GM12873 (cell line): ENCODE results near the gene EBF3.

ENCODE experiments used
- TF ChIP-seq, protein P1 (sequence below): IDR thresholded peaks from 2 replicates; pipeline ENCODE4 v1.5.1; 2012; ENCODE audit warnings: low read depth, mild to moderate bottlenecking, moderate library complexity, low read length, control low read depth; ENCODE audit not compliant: insufficient read depth; ENCODE audit errors: missing control alignments

EBF3 gene

DNA sequence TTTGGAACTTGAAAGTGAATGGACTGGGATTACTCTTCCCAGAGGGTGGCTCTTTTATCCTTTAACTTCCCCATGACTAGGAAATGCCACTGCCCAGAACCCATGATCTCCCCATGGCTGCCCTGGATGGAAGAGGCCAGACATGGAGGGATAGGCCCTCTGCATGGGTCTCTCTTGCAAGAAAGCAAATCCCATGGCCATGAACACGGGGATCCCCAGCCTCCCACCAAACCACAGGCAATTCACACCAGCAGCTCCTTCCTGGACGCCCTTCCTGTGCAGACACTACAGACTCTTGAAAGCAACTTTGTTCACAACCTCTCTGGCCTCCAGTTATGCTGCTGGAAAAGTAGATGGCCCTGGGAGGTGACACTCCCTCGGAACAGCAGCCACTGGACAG is 55.0 kb downstream of the EBF3 start:
- TF ChIP-seq, protein P1, sequence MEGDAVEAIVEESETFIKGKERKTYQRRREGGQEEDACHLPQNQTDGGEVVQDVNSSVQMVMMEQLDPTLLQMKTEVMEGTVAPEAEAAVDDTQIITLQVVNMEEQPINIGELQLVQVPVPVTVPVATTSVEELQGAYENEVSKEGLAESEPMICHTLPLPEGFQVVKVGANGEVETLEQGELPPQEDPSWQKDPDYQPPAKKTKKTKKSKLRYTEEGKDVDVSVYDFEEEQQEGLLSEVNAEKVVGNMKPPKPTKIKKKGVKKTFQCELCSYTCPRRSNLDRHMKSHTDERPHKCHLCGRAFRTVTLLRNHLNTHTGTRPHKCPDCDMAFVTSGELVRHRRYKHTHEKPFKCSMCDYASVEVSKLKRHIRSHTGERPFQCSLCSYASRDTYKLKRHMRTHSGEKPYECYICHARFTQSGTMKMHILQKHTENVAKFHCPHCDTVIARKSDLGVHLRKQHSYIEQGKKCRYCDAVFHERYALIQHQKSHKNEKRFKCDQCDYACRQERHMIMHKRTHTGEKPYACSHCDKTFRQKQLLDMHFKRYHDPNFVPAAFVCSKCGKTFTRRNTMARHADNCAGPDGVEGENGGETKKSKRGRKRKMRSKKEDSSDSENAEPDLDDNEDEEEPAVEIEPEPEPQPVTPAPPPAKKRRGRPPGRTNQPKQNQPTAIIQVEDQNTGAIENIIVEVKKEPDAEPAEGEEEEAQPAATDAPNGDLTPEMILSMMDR, result no peak

- TF ChIP-seq, protein P1, result no peak
Observed at GRCh38 chr10:129908406-129908805, 55.7 kb downstream of the EBF3 start.

DNA sequence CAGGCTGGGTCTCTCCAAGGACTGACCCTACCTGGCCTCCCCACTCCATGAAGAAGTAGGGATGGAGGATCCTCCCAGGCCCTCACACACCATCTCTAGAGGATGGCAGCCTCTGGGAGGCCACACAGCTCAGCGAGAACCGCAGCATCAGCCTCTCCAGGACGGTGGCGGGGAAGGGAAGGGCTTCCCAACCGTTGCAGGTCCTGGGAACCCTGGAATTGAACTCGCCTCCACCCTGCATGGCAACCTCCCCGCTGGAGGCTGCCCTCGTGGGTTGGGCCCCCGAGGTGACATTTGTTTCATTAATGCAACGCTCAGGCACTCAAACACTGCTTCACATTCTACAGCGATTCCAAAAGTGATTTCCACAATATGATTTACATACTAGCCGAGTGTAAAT is 58.5 kb downstream of the EBF3 start:
- TF ChIP-seq, protein P1, result no peak

DNA sequence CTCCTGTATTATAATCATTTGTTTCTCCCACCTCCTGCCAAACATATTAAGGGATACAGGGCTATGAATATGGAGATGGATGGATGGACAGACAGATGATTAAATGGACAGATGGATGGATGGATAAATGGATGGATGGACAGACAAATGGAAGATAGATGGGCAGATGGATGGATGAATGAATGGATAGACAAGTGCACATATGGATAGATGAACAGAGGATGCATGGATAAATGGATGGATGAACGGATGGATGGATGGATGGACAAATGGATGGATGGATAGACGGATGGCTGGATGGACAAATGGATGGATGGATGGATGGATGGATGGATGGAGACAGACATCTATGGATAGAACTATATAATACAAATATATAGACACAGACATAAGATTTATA is 59.8 kb downstream of the EBF3 start:
- TF ChIP-seq, protein P1, result no peak

DNA sequence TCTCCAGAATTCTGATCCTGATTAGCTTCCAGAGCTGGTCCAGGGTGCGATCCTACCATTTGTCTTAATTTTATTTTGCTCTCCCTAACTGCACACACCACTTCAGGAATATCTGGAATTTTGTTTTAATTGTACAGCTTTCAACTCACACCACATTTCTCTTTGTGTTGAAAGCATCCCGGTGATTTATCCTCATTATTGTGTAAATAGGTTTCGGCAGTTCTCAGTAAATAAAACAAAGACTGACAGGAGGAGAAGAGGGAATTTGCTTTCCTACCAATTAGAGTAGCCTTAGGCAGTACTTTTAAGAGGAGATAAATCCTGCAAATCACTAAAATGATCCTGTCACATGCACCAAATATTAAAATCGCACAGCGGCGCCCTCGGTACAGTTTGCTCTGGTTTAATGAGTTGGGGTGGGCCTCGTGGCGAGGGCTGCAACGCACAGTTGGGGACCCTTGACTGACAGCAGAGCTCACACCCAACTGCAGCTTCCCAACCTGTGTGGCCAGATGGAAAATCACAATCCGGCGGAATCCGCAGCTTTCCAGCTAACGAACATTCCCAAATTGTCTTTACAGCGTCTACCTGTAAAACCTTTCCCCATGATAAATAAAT is 62.6 kb downstream of the EBF3 start:
- TF ChIP-seq, protein P1, result no peak

- TF ChIP-seq, protein P1, result no peak
Observed at GRCh38 chr10:129900825-129901224, 63.2 kb downstream of the EBF3 start.

DNA sequence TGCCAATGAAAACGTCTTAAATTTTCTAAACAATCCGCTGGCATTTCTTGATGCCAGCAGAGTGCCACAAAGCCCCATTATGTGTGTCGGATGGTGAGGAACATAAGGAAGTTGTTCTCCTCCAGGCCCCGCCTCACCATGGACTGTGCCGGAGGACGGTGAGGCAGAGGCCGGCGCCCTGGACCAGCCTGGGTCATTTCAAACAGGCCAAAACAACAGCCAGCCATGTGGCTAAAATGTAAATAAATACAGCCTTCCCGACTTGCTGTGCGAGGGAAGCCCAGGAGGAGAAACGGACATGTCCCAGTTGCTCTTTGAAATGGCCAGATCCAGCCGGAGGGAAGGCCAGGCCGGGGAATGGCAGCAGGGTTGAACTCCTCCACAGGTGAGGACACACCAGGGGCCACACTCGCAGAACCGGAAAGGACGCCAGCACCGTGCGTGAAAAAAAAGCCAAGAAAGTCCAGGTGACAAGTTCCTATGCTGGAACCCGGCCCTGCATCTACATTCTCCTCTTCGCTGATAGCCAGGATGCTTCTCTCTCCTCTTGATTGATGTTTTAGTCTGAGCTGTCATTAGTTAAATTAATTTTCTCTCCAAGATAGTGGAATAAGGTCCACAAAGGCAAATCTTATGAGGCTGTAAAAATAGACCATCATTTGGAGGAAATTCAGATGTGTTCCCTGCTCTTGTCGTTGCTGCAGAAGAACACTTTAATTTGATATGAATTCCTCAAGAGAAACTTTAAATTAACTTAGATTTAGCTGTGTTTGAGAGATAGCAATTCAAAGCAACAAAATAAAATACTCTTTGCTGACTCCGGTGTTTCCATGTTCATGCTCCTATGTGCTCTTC is 64.6 kb downstream of the EBF3 start:
- TF ChIP-seq, protein P1, result no peak
